Activated T-cell treated with anti-CD3 and anti-CD28 coated beads for 4 hours (primary cell): ENCODE data around the gene DUOXA2.
"Not testable (repeated sequence)": the region's sequence is repeated elsewhere in the genome, so short reads cannot be mapped to it uniquely, and the experiment has no call there.

Experiments
- DNase-seq: peaks from one replicate; pipeline ENCODE4 v3.0.0-alpha.2; 2020

DUOXA2 gene

DNA sequence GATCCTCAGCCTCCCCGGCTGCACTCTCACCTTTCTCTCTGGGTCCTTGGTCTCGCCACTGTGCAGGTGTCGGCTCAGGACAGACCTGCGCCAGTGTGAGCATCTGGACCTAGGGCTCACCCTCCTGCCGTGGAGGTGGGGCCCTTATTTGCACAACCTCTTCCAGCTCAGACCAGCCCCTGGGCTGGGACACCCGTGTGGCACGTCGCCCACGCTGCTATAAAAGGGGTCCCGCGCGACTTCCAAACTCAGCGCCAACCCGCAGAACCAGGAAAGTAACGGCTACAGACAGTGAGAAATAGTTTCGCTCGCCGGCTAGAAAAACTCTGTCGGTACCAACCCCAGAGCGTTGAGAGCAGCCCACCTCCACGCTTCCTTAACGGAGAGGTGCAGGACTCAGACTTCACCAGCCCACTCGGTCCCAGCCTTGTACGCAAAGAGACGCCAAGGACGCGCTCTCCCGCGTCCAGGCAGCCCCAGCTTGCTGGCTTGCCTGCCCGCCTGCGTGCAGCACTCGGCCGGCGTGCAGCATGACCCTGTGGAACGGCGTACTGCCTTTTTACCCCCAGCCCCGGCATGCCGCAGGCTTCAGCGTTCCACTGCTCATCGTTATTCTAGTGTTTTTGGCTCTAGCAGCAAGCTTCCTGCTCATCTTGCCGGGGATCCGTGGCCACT lies at the start of gene DUOXA2, which contains the start of gene DUOX2:
Gene DUOXA2 (plus strand): TSS at position 251 of the 675 bp plus-strand sequence. CDS start 280 bp downstream, at position 531.
Gene DUOX2 (minus strand): TSS at position 97 of the 675 bp plus-strand sequence. CDS start 761 bp downstream, outside the sequence.
- DNase-seq: no peak

GRCh38 chr15:45064386-45064785 lies 49.7 kb upstream of the DUOXA2 start:
- no peak for DNase-seq

- DNase-seq: not testable (repeated sequence)
Measured at GRCh38 chr15:45069942-45070360, 44.2 kb upstream of the DUOXA2 start.

DNA sequence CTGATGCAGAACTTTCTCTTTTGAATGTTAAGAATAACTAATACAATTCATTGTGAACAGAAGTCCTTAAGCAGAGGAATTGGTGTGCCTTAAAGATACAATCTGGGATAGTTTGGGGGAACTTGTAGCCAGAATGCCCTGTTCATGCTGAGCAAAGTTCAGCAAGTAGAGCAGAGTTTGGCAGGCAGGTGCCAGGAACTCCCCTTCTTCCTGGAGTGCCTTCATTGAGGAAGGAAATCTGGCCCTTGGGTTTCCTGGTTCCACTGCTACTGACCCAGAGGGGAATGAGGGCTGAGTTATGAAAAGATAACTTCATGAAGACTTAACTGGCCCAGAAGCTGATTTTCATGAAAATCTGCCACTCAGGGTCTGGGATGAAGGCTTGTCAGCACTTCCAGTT lies 40.5 kb upstream of the DUOXA2 start:
- DNase-seq: not testable (repeated sequence)

DNA sequence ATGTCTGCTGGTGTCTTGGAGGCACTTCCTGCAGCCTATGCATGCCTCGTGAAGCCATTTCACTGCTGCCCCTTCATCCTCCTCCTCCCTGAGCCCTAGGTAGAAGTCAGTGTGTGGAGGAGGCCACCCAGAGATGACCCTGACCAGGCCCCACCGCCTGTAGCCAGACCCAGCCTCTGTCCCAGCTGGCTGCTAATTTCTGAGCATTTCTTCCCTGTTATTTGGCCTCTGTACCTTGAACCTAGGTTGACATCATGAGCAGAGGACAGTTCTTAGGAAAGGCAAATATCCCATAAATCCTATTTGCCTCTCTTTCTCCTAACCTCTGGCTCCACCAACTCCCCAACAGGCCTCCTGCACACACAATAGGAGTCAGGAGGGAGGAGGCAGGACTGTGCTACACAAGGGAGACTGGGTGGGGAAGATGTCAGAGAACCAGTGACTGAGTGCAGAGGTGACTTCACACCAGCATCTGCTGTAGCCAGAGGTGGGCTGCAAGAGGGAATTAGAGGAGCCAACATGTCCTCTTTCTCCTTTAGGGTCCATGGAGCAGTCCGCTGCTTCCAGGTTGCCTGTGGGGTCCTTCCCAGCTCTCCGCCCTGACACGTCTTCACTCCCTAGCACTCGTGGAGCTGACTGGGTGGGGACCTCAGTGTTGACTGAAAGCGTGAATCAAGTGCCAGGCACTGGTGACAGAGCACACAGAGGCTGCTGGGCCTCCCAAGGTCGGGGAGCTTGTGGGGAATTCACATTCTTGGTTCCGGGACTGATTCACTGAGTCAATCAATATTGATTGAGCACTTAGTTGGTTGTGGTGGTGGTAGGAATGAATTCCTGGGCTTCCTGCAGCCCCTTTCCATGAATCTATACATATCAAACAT lies 38.4 kb upstream of the DUOXA2 start:
- not testable (repeated sequence) for DNase-seq

- DNase-seq: not testable (repeated sequence)
Measured at GRCh38 chr15:45077391-45077790, 36.7 kb upstream of the DUOXA2 start.

DNA sequence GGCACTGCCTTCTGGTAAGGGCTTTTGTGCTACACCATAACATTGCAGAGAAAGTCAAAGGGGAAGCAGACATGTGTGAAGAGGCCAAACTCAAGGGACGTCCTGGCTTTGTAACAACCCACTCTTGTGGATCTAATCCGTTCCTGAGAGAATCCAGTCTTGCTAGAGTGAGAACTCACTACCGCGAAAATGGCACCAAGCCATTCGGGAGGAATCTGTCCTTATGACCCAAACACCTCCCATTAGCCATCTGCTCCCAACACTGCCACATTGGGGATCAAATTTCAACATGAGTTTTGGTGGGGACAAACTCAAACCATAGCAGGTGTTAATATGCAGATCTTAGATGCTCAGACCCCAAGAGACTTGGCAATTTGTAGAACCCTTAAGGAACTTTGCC lies 34.9 kb upstream of the DUOXA2 start:
- DNase-seq: not testable (repeated sequence)

DNA sequence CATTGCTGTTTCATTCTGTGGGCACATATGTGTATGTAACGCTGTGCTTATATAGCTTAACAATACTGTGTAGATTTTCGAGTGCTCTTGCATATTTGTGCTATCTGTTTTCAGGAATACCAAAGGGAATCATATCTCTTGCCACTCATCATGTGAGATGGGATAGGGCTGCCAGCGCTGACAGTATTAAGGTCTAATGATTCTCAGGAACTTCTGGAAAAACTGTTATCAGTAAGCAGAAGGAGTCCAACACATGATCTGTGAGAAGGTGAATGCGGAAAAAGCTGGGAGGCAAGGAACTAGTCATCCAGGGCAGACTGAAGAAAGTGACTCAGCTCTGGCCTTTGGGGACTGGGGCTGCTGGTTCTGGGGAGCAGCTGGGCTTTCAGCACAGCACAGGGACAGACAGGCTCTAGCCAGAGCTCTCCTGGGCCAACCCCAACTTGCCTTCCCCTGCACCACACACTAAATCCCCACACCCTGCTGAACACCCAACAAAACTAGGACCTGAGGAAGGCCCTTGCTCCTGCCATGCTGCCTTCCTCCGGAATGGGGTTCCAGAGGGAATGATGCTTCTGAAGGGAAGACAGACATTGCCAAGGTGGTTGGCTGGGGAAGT lies 34.4 kb upstream of the DUOXA2 start:
- not testable (repeated sequence) for DNase-seq

GRCh38 chr15:45080593-45080992 lies 33.5 kb upstream of the DUOXA2 start:
- DNase-seq: not testable (repeated sequence)

GRCh38 chr15:45082412-45082811 lies 31.7 kb upstream of the DUOXA2 start:
- DNase-seq: not testable (repeated sequence)

GRCh38 chr15:45083223-45083622 lies 30.9 kb upstream of the DUOXA2 start:
- DNase-seq: no peak

DNA sequence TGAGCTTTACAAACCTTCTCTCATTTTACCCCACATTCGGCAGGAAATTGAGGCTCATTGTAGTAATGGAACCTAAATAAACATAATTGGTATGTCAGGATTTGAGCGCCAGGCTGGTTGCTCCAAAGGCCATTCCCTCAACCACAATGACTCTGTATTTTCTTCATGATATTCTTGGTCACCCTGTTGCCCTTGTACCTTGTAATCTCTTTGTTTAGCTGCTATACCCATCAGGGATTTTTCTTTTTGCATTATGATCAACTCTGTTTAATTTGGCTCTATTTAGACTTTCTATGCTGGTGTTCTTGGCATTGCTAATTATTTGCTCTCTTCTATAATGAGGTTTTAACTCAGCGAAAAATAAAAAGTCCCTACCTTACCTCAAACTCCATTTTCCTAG lies 30.0 kb upstream of the DUOXA2 start:
- DNase-seq: no peak

DNA sequence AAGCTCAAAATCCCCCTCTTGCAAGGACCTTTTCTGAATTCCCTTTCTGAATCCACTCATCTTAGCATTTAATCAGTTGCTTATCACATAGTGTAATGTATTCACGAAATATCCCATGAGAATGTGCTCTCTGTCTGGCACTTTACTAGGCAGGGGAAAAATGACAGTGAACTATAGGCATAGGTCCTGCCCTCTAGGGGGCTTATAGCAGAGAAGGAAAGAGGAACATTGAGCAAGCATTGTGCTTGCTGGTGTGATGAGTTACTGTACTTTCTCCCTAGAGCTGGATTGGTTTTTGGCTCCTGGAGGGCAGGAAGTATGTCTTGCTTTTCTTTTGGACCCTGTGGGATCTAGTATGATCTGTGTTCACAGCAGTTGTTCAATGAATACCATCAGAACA lies 26.6 kb upstream of the DUOXA2 start:
- no peak for DNase-seq

DNA sequence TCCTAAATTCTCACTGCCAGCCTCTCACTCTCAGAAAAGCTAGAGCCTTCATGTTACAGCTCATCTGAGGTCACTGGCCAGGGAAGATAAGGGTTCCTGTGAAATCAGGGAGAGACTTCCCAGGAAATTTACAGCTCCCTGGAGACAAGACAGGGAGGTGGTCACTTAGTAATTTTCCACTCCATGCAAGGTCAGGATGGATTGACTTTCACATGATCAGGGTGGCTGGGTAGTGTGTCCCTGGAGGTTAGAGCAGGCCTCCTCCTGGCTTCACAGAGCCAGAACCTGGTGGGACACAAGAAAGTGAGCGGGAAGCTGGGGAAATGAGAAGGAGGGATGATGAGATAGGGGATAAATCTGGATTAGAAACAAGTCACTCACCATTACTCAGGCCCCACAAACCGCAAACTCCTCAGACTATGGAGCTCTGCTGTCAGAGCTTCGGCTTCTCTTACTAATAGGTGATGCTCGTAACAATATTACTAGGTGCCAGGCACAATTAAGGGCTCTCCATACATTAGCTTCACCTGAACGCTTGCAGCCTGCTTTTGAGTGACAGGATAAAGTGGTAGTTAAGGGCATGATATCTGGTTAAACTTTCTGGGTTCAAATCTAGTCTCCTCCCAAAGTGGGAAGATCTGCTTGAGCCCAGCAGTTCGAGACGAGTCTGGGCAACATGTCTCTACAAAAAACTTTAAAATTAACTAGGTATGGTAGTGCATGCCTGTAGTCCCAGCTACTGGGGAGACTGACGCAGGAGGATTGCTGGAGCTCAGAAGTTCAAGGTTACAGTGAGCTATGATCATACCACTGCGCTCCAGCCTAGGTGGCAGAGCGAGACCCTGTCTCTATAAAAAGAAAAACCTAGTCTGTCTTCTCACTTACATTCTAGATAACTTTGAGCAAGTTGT lies 25.1 kb upstream of the DUOXA2 start:
- DNase-seq: no peak

DNA sequence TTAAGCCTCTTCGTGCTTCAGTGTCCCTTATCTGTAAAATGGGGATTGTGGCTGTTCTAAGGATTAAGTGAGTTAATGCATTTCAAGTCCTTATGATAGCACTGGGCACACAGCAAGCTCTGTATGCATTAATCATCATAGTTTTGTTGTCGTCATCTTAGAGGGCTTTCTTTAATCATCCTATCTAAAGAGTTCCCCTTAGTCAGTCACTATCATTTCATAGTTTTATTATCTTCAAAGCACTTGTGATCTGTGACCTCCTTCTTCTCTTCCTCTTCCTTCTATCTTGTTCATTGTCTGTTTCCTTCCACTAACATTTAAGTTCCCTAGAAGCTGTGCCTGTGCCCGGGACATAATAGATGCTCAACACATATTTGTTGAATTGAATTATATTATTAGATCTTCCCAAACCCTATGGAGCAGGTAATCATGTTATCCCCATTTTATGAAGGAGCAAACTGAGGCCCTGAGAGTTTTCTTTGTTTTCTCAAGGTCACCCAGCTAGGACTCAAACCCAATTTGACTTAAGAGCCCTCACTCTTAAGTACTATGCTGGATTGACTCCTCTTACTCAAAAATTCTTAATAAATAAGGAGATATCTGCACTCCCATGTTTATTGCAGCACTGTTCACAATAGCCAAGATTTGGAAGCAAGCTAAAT lies 24.3 kb upstream of the DUOXA2 start:
- no peak for DNase-seq

- no peak for DNase-seq
Measured at GRCh38 chr15:45091161-45091560, 23.0 kb upstream of the DUOXA2 start.

DNA sequence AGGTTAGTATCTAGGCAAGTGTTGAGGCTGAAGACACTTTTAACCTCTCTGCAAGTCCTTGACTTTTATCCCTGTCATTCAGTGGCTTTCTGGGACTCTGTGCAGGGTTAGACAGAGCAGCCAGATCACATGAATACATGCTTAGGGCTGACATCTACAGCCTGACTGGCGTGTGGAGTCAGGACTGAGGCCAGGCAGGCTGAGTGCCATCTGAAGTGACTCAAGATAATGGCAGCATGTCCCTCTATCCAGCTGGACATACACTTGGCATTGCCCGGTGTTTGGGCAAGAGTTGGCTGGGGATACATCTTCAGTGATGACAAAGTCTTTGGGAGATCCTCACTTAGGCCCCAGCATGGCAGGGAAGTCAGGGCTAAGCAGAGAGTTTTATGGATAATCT lies 22.6 kb upstream of the DUOXA2 start:
- DNase-seq: no peak

GRCh38 chr15:45093013-45093412 lies 21.1 kb upstream of the DUOXA2 start:
- no peak for DNase-seq

GRCh38 chr15:45093622-45094357 lies 20.3 kb upstream of the DUOXA2 start:
- no peak for DNase-seq

- no peak for DNase-seq
Measured at GRCh38 chr15:45094358-45094730, 19.8 kb upstream of the DUOXA2 start.

- no peak for DNase-seq
Measured at GRCh38 chr15:45095661-45096060, 18.5 kb upstream of the DUOXA2 start.
